ENCODE measurements around the gene ABCG1. TPM values are rescaled to one million over a fixed set of nuclear protein-coding genes. Genes with fewer than 3 reads are reported as not detected.

Gene ABCG1
- total and polyA plus RNA-seq, 12 donors: 5.5 to 26.2 (median 14.6) TPM

DNA sequence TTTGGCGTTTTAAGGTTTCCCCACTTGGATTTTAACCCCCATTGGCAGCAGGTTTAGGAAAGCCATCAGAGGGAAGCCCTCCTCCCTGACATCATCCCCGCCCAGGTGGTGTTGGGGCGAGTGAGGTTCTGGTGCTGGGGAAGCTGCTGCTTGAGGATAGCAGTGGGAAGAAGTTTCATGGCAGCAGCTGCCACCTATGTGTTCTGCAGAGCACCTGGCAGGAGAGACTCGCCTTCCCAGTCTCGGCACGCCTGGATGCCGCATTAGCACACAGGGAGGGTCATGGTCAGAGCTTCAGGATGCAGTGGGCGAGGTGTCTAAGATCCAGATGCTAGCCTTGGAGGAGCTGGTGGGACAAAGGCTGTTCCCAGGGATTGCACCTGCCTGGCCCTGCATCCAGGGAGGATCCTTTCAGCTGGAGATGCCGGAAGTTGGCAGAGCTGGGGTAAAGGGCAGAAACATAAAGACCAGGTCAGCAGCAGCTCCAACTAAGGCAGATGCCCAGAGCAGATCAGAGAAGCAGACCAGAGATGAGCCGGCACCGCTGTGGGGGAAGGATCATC lies 33.9 kb downstream of the ABCG1 start:
- TF ChIP-seq, protein P1, sequence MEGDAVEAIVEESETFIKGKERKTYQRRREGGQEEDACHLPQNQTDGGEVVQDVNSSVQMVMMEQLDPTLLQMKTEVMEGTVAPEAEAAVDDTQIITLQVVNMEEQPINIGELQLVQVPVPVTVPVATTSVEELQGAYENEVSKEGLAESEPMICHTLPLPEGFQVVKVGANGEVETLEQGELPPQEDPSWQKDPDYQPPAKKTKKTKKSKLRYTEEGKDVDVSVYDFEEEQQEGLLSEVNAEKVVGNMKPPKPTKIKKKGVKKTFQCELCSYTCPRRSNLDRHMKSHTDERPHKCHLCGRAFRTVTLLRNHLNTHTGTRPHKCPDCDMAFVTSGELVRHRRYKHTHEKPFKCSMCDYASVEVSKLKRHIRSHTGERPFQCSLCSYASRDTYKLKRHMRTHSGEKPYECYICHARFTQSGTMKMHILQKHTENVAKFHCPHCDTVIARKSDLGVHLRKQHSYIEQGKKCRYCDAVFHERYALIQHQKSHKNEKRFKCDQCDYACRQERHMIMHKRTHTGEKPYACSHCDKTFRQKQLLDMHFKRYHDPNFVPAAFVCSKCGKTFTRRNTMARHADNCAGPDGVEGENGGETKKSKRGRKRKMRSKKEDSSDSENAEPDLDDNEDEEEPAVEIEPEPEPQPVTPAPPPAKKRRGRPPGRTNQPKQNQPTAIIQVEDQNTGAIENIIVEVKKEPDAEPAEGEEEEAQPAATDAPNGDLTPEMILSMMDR (IDR thresholded peaks at IDR 0.05): no peak
- WGBS, 2 donors: 95 to 97% methylated on average over 11 of the region's 11 CpGs
- intact Hi-C loops (cut with DNase I): loop anchor here in 1 of 10 donors (10.0 kb wide), 1 partner anchor 88 kb away; no protein-coding TSS in a partner anchor
- H3K4me3 ChIP-seq: no peak overlapping the region
- H3K27me3 ChIP-seq: no peaks in the 10 kb centered on the region
- H3K4me1 ChIP-seq: peaks cover 0 to 33% (median 6%) of the 10 kb centered on the region in 9 donors
- no peaks in the 10 kb centered on the region for H3K9me3 ChIP-seq
- DNase-seq (no peak), ATAC-seq (no peak)
- no peak overlapping the region for H3K27ac ChIP-seq
- no peaks in the 10 kb centered on the region for H3K36me3 ChIP-seq

DNA sequence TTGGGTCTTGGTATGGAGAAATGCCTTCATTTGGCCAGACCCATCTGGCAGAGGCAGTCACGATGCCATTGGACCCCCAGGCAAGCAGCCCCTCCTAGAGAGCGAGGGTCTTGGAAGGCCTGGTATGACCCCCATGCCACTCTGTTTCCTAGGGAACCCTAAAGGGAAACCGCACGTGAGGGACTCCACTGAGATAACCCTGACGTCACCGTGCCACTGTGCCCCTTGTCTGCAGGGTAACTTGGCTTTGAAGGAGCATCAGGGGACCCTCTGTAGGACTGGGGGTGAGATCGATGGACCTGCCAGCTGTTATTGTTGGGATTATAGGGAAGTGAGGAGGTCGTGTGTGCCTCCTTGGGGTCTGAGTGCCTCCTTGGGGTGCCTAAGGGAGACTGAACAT lies 34.5 kb downstream of the ABCG1 start:
- no peak for DNase-seq
- 89 to 91% methylated on average over 8 of the region's 8 CpGs for WGBS, 2 donors
- no peaks in the 10 kb centered on the region for H3K9me3 ChIP-seq
- peaks cover 0 to 36% (median 7%) of the 10 kb centered on the region in 9 donors for H3K4me1 ChIP-seq
- H3K27ac ChIP-seq: no peak overlapping the region
- no peak for ATAC-seq
- no peaks in the 10 kb centered on the region for H3K27me3 ChIP-seq
- H3K4me3 ChIP-seq: no peak overlapping the region
- intact Hi-C loops (cut with DNase I): loop anchor here in 1 of 10 donors (10.0 kb wide), 1 partner anchor 89 kb away; no protein-coding TSS in a partner anchor
- H3K36me3 ChIP-seq: no peaks in the 10 kb centered on the region
- TF ChIP-seq, protein P1 (IDR thresholded peaks at IDR 0.05): no peak

DNA sequence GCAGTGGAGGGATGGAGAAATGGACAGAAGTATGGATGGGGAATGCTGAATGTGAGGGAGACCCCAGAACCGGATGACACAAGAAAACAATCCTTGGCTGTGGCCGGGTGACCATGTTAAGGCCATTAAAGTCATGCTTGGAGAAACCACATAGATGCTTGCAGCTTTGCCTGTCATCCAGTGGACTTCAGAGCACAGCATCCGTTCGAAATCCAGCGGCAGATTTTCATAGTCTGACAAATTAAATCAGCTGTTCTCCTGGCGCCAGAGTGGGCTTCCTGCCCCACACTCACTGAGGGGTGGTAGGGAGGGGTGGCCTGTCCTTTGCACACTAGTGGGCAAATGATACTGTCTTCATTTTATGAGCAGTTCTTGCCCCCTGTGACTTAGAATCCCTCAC lies 35.1 kb downstream of the ABCG1 start:
- 59 to 72% methylated on average over 6 of the region's 6 CpGs for WGBS, 2 donors
- intact Hi-C loops (cut with DNase I): loop anchor here in 1 of 10 donors (10.0 kb wide), 1 partner anchor 89 kb away; no protein-coding TSS in a partner anchor
- Histone ChIP-seq H3K27ac (no peak overlapping the region), H3K4me1 (peaks cover 5 to 42% (median 13%) of the 10 kb centered on the region in 9 donors), H3K4me3 (no peak overlapping the region), H3K9me3 (no peaks in the 10 kb centered on the region), H3K36me3 (no peaks in the 10 kb centered on the region), H3K27me3 (no peaks in the 10 kb centered on the region)
- TF ChIP-seq, protein P1 (IDR thresholded peaks at IDR 0.05): no peak
- DNase-seq (no peak), ATAC-seq (no peak)

DNA sequence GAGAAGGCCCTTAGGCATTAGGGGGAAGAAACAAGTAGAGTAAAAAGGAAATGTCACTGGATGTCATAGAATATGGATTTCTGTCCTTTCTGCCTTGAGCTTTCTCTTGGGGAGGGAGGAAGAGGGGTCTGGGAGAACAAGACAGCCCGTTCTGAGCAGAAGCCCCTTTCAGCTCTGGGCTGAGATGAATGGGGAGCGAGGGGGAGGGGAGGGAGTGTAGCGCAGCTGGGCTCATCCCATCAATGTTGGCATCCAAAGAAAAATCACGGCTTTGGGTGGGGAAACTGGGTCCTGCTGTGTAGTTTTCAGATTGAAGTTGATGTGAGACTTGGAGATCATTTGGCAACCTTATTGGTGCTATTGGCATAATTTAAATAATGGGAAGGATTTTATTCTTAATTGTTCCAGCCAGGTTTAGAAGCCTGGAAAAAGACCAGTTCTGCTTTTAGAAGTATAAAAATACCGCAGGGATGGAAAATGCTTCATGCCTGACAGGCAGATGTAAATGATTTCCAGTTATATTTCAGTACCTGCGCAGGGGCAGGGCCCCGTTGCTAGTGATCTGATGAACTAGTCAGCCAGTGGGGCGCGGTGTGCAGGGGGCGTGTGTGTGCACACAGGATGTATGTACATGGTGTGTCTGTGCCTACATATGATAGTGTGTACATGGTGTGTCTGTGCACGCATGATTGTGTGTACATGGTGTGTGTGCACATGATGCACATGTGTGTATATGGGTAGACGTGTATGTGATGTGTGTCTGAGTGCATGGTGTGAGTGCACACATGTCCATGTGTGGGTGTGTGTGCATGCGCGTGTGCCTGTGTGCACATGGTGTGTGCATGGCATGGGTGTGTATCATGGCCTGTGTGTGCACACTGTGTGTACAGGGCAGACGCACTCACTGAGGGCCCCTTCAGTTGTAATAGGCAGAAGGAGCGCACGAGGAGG lies 36.0 kb downstream of the ABCG1 start:
- WGBS, 2 donors: 92 to 94% methylated on average over 17 of the region's 17 CpGs
- DNase-seq (no peak), ATAC-seq (no peak)
- Histone ChIP-seq H3K4me1 (peaks cover 9 to 50% (median 19%) of the 10 kb centered on the region in 9 donors), H3K27me3 (no peaks in the 10 kb centered on the region), H3K27ac (no peak overlapping the region), H3K36me3 (no peaks in the 10 kb centered on the region), H3K9me3 (no peaks in the 10 kb centered on the region), H3K4me3 (no peak overlapping the region)
- TF ChIP-seq, protein P1 (IDR thresholded peaks at IDR 0.05): no peak
- intact Hi-C loops (cut with DNase I): loop anchor here in 6 of 10 donors (5.0 to 10.0 kb wide), 4 partner anchors 33 to 108 kb away; no protein-coding TSS in a partner anchor

Measured in heart right ventricle (tissue), 16 donors.